ENCODE measurements around the gene ATP9A. TPM values are rescaled to one million over a fixed set of nuclear protein-coding genes. Genes with fewer than 3 reads are reported as not detected.
A peak's percentile ranks its signal among the peaks of the same experiment; 100 is the strongest.

Gene ATP9A
- total RNA-seq, 1 donor from 2014 or later = 31.1 TPM

GRCh38 chr20:51602131-51602530 lies 166.1 kb downstream of the ATP9A start:
- DNase-seq (ENCODE audit: low read depth, low spot score) = no peak

- no peak for DNase-seq (ENCODE audit: low read depth, low spot score)
Measured at GRCh38 chr20:51600950-51601349, 167.2 kb downstream of the ATP9A start.

- DNase-seq (ENCODE audit: low read depth, low spot score) = peak; percentile 82
Measured at GRCh38 chr20:51600016-51600420, 168.2 kb downstream of the ATP9A start.

- no peak for DNase-seq (ENCODE audit: low read depth, low spot score)
Measured at GRCh38 chr20:51598556-51598955, 169.6 kb downstream of the ATP9A start.

DNA sequence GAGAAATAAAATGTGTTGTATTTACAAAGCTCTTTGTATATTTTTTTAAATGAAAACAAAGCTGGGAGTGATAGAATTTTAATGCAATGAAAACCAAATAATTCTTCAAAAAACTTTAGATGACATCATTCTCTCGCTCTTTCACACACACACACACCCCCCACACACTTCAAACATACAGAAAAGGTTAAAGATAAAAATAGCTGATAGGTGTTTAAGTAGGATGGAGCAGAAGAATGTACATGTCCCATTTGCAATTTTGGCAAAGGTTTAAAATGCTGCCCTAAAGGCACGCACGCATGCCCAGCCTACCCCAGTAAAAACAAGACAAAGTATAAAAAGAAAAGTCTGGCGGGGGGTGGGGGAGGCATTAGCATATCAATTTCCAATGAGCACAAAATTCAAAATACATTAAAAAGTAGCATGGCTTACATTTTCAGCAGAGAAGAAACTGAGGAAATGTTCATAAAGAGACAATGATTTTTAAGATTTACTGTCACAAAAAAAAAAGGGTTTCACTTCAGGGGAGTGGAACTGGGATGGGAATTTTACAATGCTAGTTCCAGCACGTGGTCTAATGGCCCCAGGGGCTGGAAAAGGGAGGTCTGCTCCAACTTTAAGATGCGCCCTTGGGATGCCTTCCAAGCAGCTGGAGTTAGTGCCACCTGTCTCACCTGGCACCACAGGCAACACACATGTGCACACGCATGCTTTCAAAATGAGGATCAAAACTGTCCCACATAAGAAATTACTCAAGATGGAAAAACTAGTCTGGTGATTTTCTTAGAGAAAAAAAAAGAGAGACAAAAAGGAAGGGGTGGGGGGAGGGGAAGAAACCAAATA lies 170.6 kb downstream of the ATP9A start:
- DNase-seq (ENCODE audit: low read depth, low spot score) = no peak

GRCh38 chr20:51596668-51597388 lies 171.4 kb downstream of the ATP9A start:
- DNase-seq (ENCODE audit: low read depth, low spot score) = no peak

GRCh38 chr20:51595744-51596143 lies 172.4 kb downstream of the ATP9A start:
- no peak for DNase-seq (ENCODE audit: low read depth, low spot score)

GRCh38 chr20:51595058-51595532 lies 173.1 kb downstream of the ATP9A start:
- DNase-seq (ENCODE audit: low read depth, low spot score) = peak; percentile 75

GRCh38 chr20:51594236-51595057 lies 173.7 kb downstream of the ATP9A start:
- no peak for DNase-seq (ENCODE audit: low read depth, low spot score)

DNA sequence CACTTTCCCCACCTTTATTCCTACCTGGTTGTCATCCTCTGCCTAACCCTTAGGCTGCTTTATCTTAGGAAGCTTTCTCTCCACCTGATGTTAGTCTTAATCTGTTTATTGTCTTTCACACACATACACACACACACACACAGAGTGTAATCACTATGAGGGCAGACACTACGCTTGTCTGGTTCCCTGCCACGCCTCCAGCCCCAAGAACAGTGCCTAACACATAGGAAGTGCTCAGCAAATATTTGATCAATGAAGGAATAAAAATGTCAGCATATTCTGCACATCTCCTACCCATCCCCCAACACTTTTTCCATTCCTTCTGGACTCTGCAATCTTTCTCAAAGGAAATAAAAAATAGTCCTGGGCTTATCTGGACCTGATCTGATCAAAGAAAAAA lies 174.6 kb downstream of the ATP9A start:
- no peak for DNase-seq (ENCODE audit: low read depth, low spot score)

- DNase-seq (ENCODE audit: low read depth, low spot score) = no peak
Measured at GRCh38 chr20:51592564-51592963, 175.6 kb downstream of the ATP9A start.

DNA sequence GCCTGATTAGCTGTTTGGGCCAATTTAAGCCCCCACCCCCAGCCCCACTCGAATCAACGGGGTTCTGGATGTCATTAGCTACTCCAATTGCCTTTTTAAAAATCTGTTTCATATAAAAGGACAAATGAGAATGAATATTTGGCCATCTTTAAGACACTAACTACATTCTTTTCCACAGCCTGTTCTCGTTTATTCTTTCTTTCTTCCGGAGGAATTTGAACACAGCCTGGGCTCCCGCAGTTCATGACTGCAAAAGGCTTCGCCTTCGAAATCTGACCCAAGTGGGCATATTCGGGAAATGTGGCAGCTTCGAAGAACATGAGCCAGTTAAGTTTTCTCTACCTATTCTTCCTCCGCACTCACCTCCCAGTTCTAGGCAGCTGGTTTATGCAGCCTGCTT lies 176.3 kb downstream of the ATP9A start:
- no peak for DNase-seq (ENCODE audit: low read depth, low spot score)

DNA sequence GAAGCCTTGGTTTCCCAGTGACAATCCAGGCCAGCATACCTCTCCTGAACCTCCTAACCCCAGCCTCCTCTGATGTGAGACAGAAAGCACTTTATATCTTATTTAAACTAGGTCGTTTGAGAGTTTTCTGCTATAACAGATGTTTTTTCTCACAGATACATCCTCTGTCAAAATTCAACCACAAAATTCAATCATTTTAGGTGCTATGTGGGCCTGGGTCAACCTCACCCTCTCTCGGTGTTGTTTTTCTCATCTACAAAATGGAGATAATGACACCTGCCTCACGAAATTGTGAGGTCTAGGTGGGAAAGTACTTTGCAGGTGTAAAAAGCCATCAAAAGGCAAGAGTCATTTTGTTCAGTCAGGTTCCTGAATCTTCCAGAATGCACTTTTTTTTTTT lies 179.4 kb downstream of the ATP9A start:
- no peak for DNase-seq (ENCODE audit: low read depth, low spot score)

DNA sequence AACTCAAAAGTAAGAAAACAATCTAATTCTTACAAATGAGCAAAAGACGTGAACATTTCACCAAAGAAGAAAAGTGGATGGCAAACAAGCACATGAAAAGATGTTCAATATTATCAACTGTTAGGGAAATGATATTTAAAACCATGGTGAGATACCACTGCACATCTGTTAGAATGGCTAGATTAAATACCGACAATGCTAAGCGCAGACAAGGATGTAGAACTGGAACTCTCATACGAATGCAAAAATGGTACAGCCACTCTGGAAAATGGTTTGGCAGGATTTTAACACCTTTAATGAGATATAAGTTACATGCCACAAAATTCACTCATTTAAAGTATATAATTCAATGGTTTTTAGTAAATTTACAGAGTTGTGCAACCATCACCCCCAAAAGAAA lies 181.0 kb downstream of the ATP9A start:
- DNase-seq (ENCODE audit: low read depth, low spot score) = no peak

DNA sequence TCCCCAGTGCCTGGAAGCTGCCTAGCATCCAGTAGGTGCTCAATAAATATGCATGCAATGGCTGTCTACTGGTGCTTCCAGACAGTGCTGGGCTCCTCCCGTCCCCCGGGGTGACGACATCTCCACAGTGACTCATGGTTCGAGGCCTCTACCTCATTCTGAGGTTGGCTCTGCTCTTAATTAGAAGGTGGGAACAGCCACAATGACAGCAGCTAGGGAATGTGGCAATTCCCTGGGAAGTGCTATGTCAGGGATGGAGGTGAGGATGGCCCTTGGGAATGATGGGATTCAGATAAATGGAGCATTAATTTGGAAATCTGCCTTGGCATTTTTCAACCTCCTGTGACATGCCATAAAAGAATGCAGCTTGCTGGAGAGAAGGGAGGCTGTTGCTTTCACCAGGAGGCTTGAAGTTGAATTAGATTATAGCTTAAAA lies 182.2 kb downstream of the ATP9A start:
- DNase-seq (ENCODE audit: low read depth, low spot score) = no peak

GRCh38 chr20:51585148-51585547 lies 183.0 kb downstream of the ATP9A start:
- no peak for DNase-seq (ENCODE audit: low read depth, low spot score)

- no peak for DNase-seq (ENCODE audit: low read depth, low spot score)
Measured at GRCh38 chr20:51584737-51585136, 183.5 kb downstream of the ATP9A start.

- no peak for DNase-seq (ENCODE audit: low read depth, low spot score)
Measured at GRCh38 chr20:51584116-51584515, 184.1 kb downstream of the ATP9A start.

GRCh38 chr20:51583499-51583898 lies 184.7 kb downstream of the ATP9A start:
- no peak for DNase-seq (ENCODE audit: low read depth, low spot score)

DNA sequence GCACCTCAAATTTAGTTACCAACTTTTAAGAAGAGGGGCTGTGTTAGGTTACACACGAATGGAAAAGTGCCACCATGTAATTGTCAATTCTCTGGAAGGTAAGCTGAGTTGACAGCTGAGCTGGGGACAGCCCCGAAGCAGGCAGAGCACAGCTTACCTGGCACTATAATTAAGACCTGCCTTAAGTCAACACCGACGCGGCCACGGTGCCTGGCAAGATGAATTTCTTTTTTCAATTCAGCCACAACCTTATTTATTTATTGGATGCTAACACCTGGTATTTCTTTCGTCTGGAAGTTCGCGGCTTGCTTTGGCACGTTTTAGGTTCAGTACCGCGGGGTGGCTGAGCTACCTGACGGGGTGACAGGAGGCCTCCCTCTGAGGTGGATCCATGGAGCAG lies 185.1 kb downstream of the ATP9A start:
- DNase-seq (ENCODE audit: low read depth, low spot score) = no peak

- no peak for DNase-seq (ENCODE audit: low read depth, low spot score)
Measured at GRCh38 chr20:51581571-51581970, 186.6 kb downstream of the ATP9A start.

DNA sequence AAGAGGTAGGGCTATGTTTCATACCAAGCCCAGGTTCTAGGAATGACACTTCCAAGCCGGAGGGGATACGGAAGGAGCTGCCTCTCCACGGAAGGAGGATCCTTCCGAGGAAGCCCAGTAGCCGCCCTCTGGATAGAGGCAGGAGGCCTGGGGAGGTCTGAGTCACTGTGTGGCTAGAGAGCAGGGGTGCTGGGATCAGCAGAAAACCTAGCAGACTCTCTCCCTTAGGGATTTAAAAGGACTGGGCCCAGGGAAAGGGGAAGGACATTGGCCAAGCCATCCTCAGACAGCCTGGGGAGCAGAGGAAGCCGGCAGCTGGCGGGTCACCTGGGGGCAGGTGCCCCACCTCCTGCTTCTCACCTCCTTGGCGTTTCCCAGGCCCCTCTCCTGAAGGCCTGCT lies 189.1 kb downstream of the ATP9A start:
- no peak for DNase-seq (ENCODE audit: low read depth, low spot score)

Data from pulmonary artery endothelial cell (primary cell).